Dedifferentiated amniotic fluid mesenchymal stem cell (primary cell): ENCODE results near the gene PUS7.
"Not testable (repeated sequence)": the region's sequence is repeated elsewhere in the genome, so short reads cannot be mapped to it uniquely, and the experiment has no call there.

Experiments used
- DNase-seq: peaks from one replicate; pipeline ENCODE4 v3.0.0-alpha.2; 2016; ENCODE audit errors: extremely low spot score

Gene PUS7

GRCh38 chr7:105448181-105448580 lies 73.9 kb downstream of the PUS7 start:
- no peak for DNase-seq

- DNase-seq: no peak
These were observed 77.6 kb downstream of the PUS7 start for GRCh38 chr7:105444342-105444987.

DNA sequence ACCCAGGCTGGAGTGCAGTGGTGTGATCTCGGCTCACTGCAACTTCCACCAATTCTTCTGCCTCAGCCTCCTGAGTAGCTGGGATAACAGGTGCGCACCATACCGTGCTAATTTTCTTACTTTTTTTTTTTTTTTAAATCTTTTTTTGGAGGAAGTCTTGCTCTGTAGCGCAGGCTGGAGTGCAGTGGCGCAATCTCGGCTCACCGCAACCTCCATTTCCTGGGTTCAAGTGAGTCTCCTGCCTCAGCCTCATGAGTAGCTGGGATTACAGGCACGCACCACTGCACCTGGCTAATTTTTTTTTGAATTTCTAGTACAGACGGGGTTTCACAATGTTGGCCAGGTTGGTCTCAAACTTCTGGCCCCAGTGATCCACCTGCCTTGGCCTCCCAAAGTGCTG lies 79.9 kb downstream of the PUS7 start:
- not testable (repeated sequence) for DNase-seq

DNA sequence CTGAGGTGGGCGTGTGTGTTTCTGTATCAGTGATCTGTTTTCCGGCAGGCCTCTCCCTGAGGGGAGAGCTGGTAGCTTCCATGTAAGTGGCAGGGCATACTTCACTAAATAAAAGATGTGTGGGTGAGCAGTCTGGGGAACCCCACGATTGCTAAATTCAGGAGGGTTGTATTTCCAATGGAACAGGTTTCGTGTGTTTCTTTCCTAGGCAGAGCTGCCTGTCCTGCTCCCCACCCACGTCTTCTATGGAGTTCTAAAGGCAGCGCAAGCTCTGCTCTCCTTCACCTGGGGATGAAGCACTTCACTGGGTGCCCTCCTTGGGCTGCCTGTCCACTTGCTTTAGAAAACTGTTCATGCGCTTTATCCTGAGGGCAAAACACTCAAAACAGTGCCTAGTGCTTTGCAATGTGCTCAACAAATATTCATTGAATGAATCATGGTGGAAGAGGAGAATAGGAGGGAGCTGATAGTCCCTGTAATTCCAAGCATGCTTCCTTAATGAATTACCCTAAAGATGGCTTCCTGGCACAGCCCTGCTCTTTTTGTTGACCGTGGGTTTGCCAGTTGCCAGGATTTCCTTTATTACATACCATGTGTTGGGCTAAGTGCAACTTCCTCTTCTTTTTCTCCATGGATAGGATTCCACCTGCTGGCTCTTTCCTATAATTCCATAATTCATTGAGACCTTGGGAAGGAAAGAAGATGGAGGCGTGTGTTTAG lies 82.7 kb downstream of the PUS7 start:
- peak; percentile 77 for DNase-seq

DNA sequence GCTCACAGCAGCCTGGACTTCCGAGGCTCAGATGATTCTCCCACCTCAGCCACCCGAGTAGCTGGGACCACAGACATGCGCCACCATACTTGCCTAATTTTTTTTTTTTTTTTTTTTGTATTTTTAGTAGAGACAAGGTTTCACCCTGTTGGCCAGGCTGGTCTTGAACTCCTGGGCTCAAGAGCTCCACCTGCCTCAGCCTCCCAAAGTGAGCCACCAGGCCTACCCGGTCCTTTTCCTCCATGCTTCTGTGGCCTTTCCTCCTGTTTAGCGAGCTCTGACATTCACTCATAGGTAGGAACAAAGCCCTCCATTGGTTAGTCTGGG lies 83.3 kb downstream of the PUS7 start:
- no peak for DNase-seq

DNA sequence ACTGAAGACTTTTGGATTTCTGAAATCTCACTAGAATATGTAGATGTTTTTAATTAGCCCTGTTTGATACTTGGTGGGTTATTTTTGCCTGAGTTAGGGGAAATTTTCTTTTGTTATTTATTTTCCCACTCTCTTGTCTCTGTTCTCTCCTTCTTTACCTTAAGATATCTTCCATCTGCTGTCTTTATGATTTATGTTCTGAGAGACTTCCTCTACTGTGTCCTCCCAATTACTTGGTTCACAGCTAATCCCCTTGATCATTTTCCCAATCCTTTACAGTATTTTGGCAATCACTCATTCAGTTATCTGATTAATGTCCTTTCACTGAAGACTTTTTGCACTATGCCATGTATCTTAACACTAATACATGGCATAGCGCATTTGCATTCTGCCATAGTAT lies 83.8 kb downstream of the PUS7 start:
- DNase-seq: no peak

GRCh38 chr7:105437356-105437755 lies 84.7 kb downstream of the PUS7 start:
- DNase-seq: not testable (repeated sequence)

DNA sequence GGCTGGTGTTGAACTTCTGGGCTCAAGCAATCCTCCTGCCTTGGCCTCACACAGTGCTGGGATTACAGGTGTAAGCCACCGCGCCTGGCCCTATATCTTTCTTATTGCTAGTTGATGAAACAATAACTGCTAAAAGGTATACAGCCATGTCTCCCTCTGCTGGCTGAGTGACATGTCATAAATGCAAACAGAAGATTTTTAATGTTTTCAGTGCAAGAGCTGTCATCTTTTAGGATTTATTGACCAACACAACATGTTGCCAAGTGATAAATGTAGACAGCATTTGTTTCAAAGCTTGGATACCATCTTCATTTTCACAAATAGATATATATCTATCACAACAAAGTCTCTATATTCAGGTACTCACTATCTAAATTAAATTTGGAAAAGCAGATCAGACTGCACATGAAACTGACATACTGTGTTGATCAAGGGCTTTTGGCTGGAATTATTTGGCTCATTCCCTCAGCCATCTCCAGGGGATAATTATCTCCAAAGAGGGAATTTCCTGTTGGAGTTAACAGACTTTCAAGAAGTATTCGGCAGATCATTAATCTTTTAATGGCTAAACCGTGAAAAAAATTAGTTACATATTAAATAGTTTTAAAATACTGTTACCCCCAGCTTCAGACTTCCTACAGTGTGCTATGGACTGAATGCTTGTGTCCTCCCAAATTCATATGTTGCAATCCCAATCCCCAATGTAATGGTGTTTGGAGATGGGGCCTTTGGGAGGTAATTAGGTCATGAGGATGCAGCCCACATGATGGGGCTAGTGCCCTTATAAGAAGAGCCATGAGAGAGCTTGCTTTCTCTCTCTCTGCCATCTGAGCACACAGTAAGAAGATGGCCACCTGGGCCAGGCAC lies 92.1 kb downstream of the PUS7 start:
- DNase-seq: peak; percentile 43

DNA sequence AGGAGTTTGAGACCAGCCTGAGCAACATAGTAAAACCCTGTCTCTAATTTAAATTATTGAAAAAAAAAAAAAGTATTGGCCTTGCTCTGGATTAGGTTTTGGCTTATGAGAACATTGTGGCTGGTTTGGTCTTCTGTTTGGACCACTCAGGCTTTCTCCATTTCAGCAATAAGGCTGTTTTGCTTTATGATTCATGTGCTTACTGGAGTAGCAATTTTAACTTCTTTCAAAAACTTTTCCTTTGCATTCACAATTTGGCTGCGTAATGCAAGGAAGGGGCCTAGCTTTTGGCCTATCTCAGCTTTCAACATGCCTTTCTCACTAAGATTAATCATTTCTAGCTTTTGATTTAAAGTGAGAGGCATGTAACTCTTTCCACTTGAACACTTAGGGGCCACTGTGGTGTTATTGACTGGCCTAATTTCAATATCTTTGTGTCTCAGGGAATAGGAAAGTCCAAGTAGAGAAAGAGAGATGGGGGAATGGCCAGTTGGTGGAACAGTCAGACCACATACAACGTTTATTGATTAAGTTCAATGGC lies 95.4 kb downstream of the PUS7 start:
- no peak for DNase-seq

DNA sequence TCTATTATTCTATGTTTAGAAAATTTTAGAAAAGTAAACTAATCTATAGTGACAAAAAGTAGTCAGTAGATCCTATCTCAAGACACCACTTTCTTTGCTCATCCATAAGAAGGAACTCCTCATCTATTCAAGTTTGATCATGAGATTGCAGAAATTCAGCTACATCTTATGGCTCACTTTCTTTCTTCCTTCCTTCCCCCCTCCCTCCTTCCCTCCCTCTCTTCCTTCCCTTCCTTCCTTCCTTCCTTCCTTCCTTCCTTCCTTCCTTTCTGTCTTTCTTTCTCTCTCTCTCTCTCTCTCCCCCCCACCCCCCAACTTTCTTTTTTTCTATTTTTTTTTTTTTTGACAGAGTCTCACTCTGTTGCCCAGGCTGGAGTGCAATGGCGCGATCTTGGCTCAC lies 98.1 kb downstream of the PUS7 start:
- DNase-seq: no peak

- no peak for DNase-seq
These were observed 108.1 kb downstream of the PUS7 start for GRCh38 chr7:105413887-105414437.

GRCh38 chr7:105410774-105411173 lies 111.3 kb downstream of the PUS7 start:
- DNase-seq: not testable (repeated sequence)

DNA sequence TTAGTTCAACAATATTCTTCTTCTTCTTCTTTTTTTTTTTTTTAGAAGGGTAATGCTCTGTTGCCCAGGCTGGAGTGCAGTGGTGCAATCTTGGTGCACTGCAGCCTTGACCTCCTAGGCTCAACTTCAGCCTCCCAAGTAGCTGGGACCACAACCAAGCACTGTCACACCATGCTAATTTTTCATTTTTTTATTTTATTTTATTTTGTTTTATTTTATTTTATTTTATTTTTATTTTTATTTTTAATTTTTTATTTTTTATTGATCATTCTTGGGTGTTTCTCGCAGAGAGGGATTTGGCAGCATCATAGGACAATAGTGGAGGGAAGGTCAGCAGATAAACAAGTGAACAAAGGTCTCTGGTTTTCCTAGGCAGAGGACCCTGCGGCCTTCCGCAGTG lies 112.3 kb downstream of the PUS7 start:
- not testable (repeated sequence) for DNase-seq

- no peak for DNase-seq
These were observed 113.2 kb downstream of the PUS7 start for GRCh38 chr7:105408791-105409410.
